ENCODE results near the gene HEXIM1. TPM values are rescaled to one million over a fixed set of nuclear protein-coding genes. Genes with fewer than 3 reads are reported as not detected.

HEXIM1 gene
- total RNA-seq, 1 donor: 11.7 TPM

DNA sequence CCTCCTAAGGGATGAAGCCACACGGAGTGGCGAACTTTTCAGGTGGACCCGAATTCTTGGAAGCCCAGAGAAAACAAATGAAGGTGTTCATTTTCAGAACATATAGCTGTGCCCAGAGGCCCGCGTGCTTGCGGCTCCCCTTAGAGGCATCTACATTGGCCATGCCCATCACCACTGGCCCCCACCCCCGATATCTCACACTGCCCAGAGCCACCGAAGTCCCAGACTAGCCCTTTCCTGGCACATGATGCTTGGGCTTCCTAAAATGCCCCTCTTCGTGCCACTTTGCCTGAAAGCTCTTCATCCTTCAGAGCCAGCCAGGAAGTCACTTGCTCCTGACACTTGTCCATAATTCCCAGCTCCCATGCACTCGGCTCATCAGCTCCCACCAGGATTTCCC lies 2.1 kb upstream of the HEXIM1 start:
- TF ChIP-seq, protein P1, sequence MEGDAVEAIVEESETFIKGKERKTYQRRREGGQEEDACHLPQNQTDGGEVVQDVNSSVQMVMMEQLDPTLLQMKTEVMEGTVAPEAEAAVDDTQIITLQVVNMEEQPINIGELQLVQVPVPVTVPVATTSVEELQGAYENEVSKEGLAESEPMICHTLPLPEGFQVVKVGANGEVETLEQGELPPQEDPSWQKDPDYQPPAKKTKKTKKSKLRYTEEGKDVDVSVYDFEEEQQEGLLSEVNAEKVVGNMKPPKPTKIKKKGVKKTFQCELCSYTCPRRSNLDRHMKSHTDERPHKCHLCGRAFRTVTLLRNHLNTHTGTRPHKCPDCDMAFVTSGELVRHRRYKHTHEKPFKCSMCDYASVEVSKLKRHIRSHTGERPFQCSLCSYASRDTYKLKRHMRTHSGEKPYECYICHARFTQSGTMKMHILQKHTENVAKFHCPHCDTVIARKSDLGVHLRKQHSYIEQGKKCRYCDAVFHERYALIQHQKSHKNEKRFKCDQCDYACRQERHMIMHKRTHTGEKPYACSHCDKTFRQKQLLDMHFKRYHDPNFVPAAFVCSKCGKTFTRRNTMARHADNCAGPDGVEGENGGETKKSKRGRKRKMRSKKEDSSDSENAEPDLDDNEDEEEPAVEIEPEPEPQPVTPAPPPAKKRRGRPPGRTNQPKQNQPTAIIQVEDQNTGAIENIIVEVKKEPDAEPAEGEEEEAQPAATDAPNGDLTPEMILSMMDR (IDR thresholded peaks at IDR 0.05; ENCODE audit: insufficient read depth, low read depth, low read length): no peak
- H3K4me3 ChIP-seq (ENCODE audit: low read depth, low read length): no peak overlapping the region
- DNase-seq (ENCODE audit: low read depth): no peak

DNA sequence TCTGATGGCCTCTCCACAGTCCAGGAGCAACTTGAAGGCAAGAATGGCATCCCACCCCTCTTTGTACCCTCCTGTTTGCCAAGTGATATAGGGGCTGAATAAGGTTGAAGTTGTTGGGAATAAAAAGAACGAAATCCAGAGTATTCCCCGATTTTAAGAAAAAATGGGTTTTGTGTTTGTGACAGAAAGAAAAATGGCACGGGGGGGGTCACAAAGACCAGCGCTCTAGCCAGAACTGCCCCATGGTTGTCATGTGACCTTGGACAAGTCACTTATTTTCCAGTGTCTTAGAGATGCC lies 1.7 kb upstream of the HEXIM1 start:
- TF ChIP-seq, protein P1 (IDR thresholded peaks at IDR 0.05; ENCODE audit: insufficient read depth, low read depth, low read length): no peak
- no peak for DNase-seq (ENCODE audit: low read depth)
- H3K4me3 ChIP-seq (ENCODE audit: low read depth, low read length): peak overlapping the region; percentile 79

DNA sequence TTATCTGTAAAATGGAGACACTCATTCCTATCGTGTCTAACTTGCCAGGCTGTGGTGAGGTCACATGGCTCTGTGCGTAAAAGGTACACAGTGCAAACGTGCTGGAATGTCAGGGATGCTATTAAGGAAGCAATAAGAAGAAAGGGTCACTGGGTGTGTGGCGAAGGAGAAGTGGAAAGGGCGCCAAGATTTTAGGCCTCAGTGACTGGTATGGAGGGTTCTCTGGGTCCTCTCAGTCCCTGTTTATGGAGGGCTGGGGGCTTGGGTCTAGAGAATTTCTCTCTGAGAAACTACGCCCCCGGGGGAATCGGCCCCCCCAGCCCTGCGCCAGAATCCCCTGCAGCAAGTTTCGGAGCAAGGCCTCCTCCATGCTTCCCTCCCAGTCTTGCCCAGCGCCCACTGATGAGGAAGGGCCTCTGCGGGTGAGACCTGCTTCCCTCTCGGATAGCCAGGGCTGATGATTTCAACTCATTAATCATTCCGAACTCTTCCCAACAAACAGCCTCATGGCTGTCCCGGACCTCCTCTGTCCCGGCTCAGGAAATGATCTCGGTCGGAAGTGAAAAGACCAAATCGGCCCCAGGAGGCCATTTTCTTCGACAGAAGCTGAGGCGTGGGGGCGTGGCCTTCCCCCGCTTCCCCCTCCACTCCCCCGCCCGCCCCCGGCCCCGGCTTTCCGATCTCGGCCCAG lies 1.2 kb upstream of the HEXIM1 start:
- TF ChIP-seq, protein P1 (IDR thresholded peaks at IDR 0.05; ENCODE audit: insufficient read depth, low read depth, low read length): no peak
- H3K4me3 ChIP-seq (ENCODE audit: low read depth, low read length): peak overlapping the region; percentile 79
- DNase-seq (ENCODE audit: low read depth): peak; percentile 87

DNA sequence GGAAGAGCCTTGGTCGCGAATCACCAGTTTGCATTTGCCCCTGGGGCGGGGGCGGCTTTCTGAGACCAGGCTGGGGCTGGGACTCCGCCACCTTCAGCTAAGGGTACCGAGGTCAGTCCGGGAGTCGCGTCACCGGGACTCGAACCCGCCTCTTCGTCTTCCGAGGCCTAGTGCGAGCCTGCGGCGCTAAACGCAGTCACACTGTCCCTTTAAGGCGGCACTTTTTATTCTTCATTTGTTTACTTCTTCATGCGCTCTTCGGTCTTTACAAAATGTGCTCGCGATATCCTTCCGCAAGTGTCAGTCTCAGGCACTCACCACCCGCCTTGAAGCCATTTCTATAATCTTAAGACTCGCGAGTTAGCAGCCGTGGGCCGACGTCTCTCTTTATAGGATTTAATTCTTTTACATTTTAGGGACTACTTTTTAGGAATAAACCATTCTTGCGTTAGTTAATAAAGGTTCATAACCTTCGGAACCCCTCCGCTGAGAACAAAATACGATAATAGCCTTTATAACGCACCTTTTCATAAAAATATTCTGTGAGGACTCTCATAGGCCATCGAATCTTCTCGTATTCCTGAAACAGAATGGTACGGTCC lies 593 bp upstream of the HEXIM1 start:
- DNase-seq (ENCODE audit: low read depth): peak; percentile 97

DNA sequence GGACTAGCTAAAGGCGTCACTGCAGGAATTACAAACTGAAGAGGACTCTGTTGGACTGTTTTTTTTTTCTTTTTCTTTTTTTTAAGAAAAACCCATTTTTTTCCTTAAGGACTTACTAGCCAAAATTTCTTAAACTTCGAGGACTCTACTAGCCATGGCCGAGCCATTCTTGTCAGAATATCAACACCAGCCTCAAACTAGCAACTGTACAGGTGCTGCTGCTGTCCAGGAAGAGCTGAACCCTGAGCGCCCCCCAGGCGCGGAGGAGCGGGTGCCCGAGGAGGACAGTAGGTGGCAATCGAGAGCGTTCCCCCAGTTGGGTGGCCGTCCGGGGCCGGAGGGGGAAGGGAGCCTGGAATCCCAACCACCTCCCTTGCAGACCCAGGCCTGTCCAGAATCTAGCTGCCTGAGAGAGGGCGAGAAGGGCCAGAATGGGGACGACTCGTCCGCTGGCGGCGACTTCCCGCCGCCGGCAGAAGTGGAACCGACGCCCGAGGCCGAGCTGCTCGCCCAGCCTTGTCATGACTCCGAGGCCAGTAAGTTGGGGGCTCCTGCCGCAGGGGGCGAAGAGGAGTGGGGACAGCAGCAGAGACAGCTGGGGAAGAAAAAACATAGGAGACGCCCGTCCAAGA lies 878 bp downstream of the HEXIM1 start:
- H3K4me3 ChIP-seq (ENCODE audit: low read depth, low read length): peak overlapping the region; percentile 92
- TF ChIP-seq, protein P1 (IDR thresholded peaks at IDR 0.05; ENCODE audit: insufficient read depth, low read depth, low read length): peak; percentile 86
- peak; percentile 86 for DNase-seq (ENCODE audit: low read depth)

More for the DNA sequence above, 593 bp upstream of the HEXIM1 start:
- TF ChIP-seq, protein P1 (IDR thresholded peaks at IDR 0.05; ENCODE audit: insufficient read depth, low read depth, low read length): no peak
- H3K4me3 ChIP-seq (ENCODE audit: low read depth, low read length): peak overlapping the region; percentile 79

DNA sequence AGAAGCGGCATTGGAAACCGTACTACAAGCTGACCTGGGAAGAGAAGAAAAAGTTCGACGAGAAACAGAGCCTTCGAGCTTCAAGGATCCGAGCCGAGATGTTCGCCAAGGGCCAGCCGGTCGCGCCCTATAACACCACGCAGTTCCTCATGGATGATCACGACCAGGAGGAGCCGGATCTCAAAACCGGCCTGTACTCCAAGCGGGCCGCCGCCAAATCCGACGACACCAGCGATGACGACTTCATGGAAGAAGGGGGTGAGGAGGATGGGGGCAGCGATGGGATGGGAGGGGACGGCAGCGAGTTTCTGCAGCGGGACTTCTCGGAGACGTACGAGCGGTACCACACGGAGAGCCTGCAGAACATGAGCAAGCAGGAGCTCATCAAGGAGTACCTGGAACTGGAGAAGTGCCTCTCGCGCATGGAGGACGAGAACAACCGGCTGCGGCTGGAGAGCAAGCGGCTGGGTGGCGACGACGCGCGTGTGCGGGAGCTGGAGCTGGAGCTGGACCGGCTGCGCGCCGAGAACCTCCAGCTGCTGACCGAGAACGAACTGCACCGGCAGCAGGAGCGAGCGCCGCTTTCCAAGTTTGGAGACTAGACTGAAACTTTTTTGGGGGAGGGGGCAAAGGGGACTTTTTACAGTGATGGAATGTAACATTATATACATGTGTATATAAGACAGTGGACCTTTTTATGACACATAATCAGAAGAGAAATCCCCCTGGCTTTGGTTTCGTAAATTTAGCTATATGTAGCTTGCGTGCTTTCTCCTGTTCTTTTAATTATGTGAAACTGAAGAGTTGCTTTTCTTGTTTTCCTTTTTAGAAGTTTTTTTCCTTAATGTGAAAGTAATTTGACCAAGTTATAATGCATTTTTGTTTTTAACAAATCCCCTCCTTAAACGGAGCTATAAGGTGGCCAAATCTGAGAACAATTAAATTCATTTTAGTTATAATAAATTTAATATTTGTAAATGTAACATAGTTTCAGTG lies 1.7 kb downstream of the HEXIM1 start:
- DNase-seq (ENCODE audit: low read depth): peak; percentile 70
- peak overlapping the region; percentile 92 for H3K4me3 ChIP-seq (ENCODE audit: low read depth, low read length)
- TF ChIP-seq, protein P1 (IDR thresholded peaks at IDR 0.05; ENCODE audit: insufficient read depth, low read depth, low read length): no peak

Data from fibroblast of villous mesenchyme (primary cell).